ENCODE data around the gene C2CD3.
A peak's percentile ranks its signal among the peaks of the same experiment; 100 is the strongest.
"Not testable (repeated sequence)": the region's sequence is repeated elsewhere in the genome, so short reads cannot be mapped to it uniquely, and the experiment has no call there.

C2CD3 gene

GRCh38 chr11:73998846-73999575 lies 171.8 kb downstream of the C2CD3 start:
- no peak for DNase-seq

GRCh38 chr11:73997120-73997770 lies 173.6 kb downstream of the C2CD3 start:
- DNase-seq, result no peak

- DNase-seq, result peak; percentile 15
These were observed 174.5 kb downstream of the C2CD3 start for GRCh38 chr11:73996161-73996747.

- DNase-seq, result no peak
These were observed 175.1 kb downstream of the C2CD3 start for GRCh38 chr11:73995731-73996130.

- DNase-seq, result no peak
These were observed 175.6 kb downstream of the C2CD3 start for GRCh38 chr11:73995247-73995646.

GRCh38 chr11:73991471-73992006 lies 179.3 kb downstream of the C2CD3 start:
- DNase-seq, result no peak

GRCh38 chr11:73990730-73991129 lies 180.1 kb downstream of the C2CD3 start:
- DNase-seq, result no peak

GRCh38 chr11:73989156-73989555 lies 181.6 kb downstream of the C2CD3 start:
- no peak for DNase-seq

- DNase-seq, result no peak
These were observed 182.6 kb downstream of the C2CD3 start for GRCh38 chr11:73988227-73988626.

- not testable (repeated sequence) for DNase-seq
These were observed 185.1 kb downstream of the C2CD3 start for GRCh38 chr11:73985661-73986060.

- DNase-seq, result peak; percentile 63
These were observed 186.9 kb downstream of the C2CD3 start for GRCh38 chr11:73983741-73984538.

GRCh38 chr11:73982990-73983740 lies 187.6 kb downstream of the C2CD3 start:
- peak; percentile 98 for DNase-seq

GRCh38 chr11:73982595-73982989 lies 188.2 kb downstream of the C2CD3 start, which contains the start of gene UCP2:
Gene UCP2 (minus strand): TSS chr11:73982843. CDS start chr11:73978378, 4,465 bp downstream.
- peak; percentile 95 for DNase-seq

- no peak for DNase-seq
These were observed 189.6 kb downstream of the C2CD3 start for GRCh38 chr11:73981051-73981805.

GRCh38 chr11:73980001-73980961 lies 190.5 kb downstream of the C2CD3 start:
- DNase-seq, result peak; percentile 51

GRCh38 chr11:73978576-73979086 lies 192.2 kb downstream of the C2CD3 start:
- DNase-seq, result no peak

GRCh38 chr11:73977856-73978519 lies 192.8 kb downstream of the C2CD3 start:
- no peak for DNase-seq

- no peak for DNase-seq
These were observed 194.2 kb downstream of the C2CD3 start for GRCh38 chr11:73976451-73977151.

GRCh38 chr11:73975479-73975757 lies 195.4 kb downstream of the C2CD3 start:
- no peak for DNase-seq

Measured in NCI-H1092 treated with DMSO at 0.1 percent for 48 hours (cell line).